HepG2 (cell line): ENCODE data around the gene ZNF653. TPM values are rescaled to one million over a fixed set of nuclear protein-coding genes. Genes with fewer than 3 reads are reported as not detected.

Experiments used
- AGO2 ChIP-seq: fragments of 200-400 bp; formaldehyde crosslinking; optimal IDR thresholded peaks from 2 replicates; pipeline ENCODE3; 2017; ENCODE audit warnings: mild to moderate bottlenecking, low read depth, low read length, moderate library complexity
- AHR ChIP-seq: IDR thresholded peaks from 2 replicates; pipeline ENCODE4 v1.6.1; 2018; ENCODE audit warnings: missing genetic modification reagents, missing compliant biosample characterization
- ELF3 ChIP-seq: IDR thresholded peaks from 2 replicates; pipeline ENCODE4 v1.6.1; 2016; ENCODE audit warnings: missing genetic modification reagents, missing compliant biosample characterization
- GFI1 ChIP-seq: sonication (generic); formaldehyde crosslinking; IDR thresholded peaks from 2 replicates; pipeline ENCODE4 v1.5.0; 2020; ENCODE audit warnings: missing genetic modification reagents, mild to moderate bottlenecking, borderline replicate concordance
- HMGXB3 ChIP-seq: sonication (generic); formaldehyde crosslinking; IDR thresholded peaks from 2 replicates; pipeline ENCODE4 v1.4.0; 2020; ENCODE audit warnings: missing genetic modification reagents, borderline replicate concordance
- KDM5A ChIP-seq: fragments of 200-600 bp; sonication (generic); IDR thresholded peaks from 2 replicates; pipeline ENCODE4 v1.7.0; 2018; ENCODE audit warnings: antibody characterized with exemption, mild to moderate bottlenecking, low read length, borderline replicate concordance
- KLF11 ChIP-seq: IDR thresholded peaks from 2 replicates; pipeline ENCODE4 v1.6.1; 2016; ENCODE audit warnings: missing compliant biosample characterization
- MTF2 ChIP-seq: sonication (generic); formaldehyde crosslinking; IDR thresholded peaks from 2 replicates; pipeline ENCODE4 v1.5.0; 2020; ENCODE audit warnings: missing genetic modification reagents, borderline replicate concordance
- POGZ ChIP-seq: sonication (generic); formaldehyde crosslinking; IDR thresholded peaks from 2 replicates; pipeline ENCODE4 v1.4.0; 2020; ENCODE audit warnings: mild to moderate bottlenecking, missing genetic modification reagents
- ZBTB14 ChIP-seq: sonication (generic); formaldehyde crosslinking; IDR thresholded peaks from 2 replicates; pipeline ENCODE4 v1.4.0; 2020; ENCODE audit warnings: missing genetic modification reagents
- ZNF496 ChIP-seq: sonication (generic); formaldehyde crosslinking; IDR thresholded peaks from 2 replicates; pipeline ENCODE4 v1.8.1; 2023; ENCODE audit warnings: mild to moderate bottlenecking, moderate library complexity, missing genetic modification reagents; ENCODE audit not compliant: insufficient replicate concordance
- ZNF607 ChIP-seq: sonication (generic); formaldehyde crosslinking; IDR thresholded peaks from 2 replicates; pipeline ENCODE4 v1.5.1; 2020; ENCODE audit warnings: missing genetic modification reagents, mild to moderate bottlenecking, borderline replicate concordance
- ZNF687 ChIP-seq: sonication (generic); formaldehyde crosslinking; IDR thresholded peaks from 2 replicates; pipeline ENCODE4 v1.5.1; 2020; ENCODE audit warnings: mild to moderate bottlenecking, missing genetic modification reagents, moderate library complexity
- polyA plus RNA-seq, 8 experiments: library from polyadenylated mRNA; depleted of rRNA in 3 of 8; stranded (reverse) in 7 of 8; unstranded in 1 of 8; fragments of >200 nt; fragmentation: Illumina TruSeq in 4 of 8; extraction: Trizol in 4 of 8; gene quantifications; 2 replicates each; pipeline versions ENCODE4 v1.2.1 to v1.2.3, GENCODE V29; 2011 to 2016; ENCODE audit warnings: low read depth in 4 of 8, missing spikeins in 1 of 8, mixed read lengths in 1 of 8; ENCODE audit not compliant: insufficient read depth in 1 of 8
- total RNA-seq, 5 experiments: library from RNA; depleted of rRNA; stranded (reverse); fragments of >200 nt; fragmentation: Illumina TruSeq; extraction: Trizol; gene quantifications; 2 replicates each; pipeline ENCODE4 v1.2.3, GENCODE V29; 2016; ENCODE audit warnings: low read depth in 1 of 5
- TF ChIP-seq, protein P1 (sequence below): sonication (generic); formaldehyde crosslinking; IDR thresholded peaks from 2 replicates; pipeline ENCODE4 v1.4.0; 2020; ENCODE audit warnings: missing genetic modification reagents, mild to moderate bottlenecking, borderline replicate concordance
- TF ChIP-seq, protein P2 (sequence below): sonication (generic); formaldehyde crosslinking; IDR thresholded peaks from 2 replicates; pipeline ENCODE4 v1.5.0; 2020; ENCODE audit warnings: missing genetic modification reagents, mild to moderate bottlenecking, borderline replicate concordance

Gene ZNF653
- total and polyA plus RNA-seq, 2 of the 13 experiments (the other 11 are each of a cell fraction or from before 2014, with no cell fraction given): 4.7 to 7.1 TPM

DNA sequence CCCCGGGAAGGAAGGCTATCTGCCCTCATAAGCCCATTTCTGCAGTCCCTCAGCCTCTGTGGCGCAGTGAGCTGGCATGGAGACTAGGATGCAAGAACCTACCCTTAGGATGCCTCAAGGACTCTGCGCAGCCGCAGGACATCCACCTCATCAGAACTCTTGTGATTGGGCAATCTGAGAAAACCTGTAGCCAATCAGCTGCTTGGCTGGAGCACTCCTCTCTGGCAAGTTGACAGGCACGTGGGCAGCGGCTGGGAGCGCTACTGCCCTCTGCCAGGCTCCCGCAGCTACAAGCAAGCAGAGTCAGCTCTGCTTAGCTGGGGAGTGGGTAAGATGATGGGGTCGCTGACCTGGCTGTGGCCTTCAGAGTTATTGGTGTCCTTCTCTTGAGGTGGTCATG, 24.8 kb upstream of the ZNF653 start (continued):
- peak; percentile 86 for TF ChIP-seq ZNF687
- TF ChIP-seq HMGXB3: peak; percentile 87; the same call in 1 of the 2 replicates
- TF ChIP-seq ZBTB14 (CRISPR knock-in tag): no peak
- TF ChIP-seq ELF3: peak; percentile 59; the same call in 1 of the 2 replicates
- no peak for TF ChIP-seq KLF11 (CRISPR knock-in tag)
- no peak for TF ChIP-seq MTF2 (CRISPR knock-in tag)
- TF ChIP-seq ZNF496 (CRISPR knock-in tag): no peak
- TF ChIP-seq, protein P1, sequence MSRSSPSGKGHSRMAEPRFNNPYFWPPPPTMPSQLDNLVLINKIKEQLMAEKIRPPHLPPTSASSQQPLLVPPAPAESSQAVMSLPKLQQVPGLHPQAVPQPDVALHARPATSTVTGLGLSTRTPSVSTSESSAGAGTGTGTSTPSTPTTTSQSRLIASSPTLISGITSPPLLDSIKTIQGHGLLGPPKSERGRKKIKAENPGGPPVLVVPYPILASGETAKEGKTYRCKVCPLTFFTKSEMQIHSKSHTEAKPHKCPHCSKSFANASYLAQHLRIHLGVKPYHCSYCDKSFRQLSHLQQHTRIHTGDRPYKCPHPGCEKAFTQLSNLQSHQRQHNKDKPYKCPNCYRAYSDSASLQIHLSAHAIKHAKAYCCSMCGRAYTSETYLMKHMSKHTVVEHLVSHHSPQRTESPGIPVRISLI (CRISPR knock-in tag): no peak
- TF ChIP-seq AHR (CRISPR knock-in tag): 0 out of 2 replicates have a peak, but pooled peaks have one; percentile 38
- no peak for TF ChIP-seq AGO2
- TF ChIP-seq, protein P2, sequence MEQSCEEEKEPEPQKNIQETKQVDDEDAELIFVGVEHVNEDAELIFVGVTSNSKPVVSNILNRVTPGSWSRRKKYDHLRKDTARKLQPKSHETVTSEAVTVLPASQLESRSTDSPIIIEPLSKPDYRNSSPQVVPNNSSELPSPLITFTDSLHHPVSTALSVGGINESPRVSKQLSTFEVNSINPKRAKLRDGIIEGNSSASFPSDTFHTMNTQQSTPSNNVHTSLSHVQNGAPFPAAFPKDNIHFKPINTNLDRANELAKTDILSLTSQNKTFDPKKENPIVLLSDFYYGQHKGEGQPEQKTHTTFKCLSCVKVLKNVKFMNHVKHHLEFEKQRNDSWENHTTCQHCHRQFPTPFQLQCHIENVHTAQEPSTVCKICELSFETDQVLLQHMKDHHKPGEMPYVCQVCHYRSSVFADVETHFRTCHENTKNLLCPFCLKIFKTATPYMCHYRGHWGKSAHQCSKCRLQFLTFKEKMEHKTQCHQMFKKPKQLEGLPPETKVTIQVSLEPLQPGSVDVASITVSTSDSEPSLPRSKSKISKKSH (CRISPR knock-in tag): no peak
- TF ChIP-seq POGZ (CRISPR knock-in tag): 0 out of 2 replicates have a peak, but pooled peaks have one; percentile 36
- TF ChIP-seq KDM5A: no peak
- no peak for TF ChIP-seq GFI1 (CRISPR knock-in tag)
- no peak for TF ChIP-seq ZNF607
